PC-9 (cell line): ENCODE measurements around the gene TRPM7.

Experiments used
- EZH2 ChIP-seq: fragments of 200-600 bp; sonication (generic); IDR thresholded peaks from 2 replicates; pipeline ENCODE4 v1.8.0; 2017; ENCODE audit warnings: antibody characterized with exemption, low read depth
- TF ChIP-seq, protein P1 (sequence below): fragments of 200-600 bp; sonication (generic); conservative IDR thresholded peaks from 2 replicates; pipeline ENCODE4 v1.6.1; 2017; ENCODE audit warnings: mixed run types, antibody characterized with exemption, mild to moderate bottlenecking, moderate library complexity

DNA sequence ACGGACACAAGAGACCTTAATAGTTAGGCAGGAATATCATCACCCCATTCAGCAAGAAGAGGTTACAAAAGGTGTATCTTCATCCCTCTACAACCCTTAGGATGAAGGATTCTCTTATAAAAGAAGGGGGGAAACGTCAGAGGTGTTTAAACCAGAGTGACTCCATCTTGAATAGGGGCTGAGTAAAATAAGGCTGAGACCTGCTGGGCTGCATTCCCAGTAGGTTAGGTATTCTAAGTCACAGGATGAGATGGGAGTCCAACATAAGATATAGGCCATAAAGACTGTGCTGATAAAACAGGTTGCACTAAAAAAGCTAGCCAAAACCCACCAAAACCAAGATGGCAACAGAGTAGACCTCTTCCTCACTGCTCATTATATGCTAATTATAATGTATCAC, 16.5 kb downstream of the TRPM7 start:
- TF ChIP-seq, protein P1, sequence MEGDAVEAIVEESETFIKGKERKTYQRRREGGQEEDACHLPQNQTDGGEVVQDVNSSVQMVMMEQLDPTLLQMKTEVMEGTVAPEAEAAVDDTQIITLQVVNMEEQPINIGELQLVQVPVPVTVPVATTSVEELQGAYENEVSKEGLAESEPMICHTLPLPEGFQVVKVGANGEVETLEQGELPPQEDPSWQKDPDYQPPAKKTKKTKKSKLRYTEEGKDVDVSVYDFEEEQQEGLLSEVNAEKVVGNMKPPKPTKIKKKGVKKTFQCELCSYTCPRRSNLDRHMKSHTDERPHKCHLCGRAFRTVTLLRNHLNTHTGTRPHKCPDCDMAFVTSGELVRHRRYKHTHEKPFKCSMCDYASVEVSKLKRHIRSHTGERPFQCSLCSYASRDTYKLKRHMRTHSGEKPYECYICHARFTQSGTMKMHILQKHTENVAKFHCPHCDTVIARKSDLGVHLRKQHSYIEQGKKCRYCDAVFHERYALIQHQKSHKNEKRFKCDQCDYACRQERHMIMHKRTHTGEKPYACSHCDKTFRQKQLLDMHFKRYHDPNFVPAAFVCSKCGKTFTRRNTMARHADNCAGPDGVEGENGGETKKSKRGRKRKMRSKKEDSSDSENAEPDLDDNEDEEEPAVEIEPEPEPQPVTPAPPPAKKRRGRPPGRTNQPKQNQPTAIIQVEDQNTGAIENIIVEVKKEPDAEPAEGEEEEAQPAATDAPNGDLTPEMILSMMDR = no peak
- no peak for TF ChIP-seq EZH2
